Body of pancreas (tissue), 4 donors: Measurements from ENCODE around the gene SLC24A3. TPM values are rescaled to one million over a fixed set of nuclear protein-coding genes. Genes with fewer than 3 reads are reported as not detected.
A peak's percentile ranks its signal among the peaks of the same experiment; 100 is the strongest.

Source experiments
- ATAC-seq: fragments of 150-250 bp; one replicate; pipeline ENCODE4 v1.9.1; 2016
- DNase-seq, 4 donors: peaks; one replicate each; pipeline ENCODE4 v3.0.0-alpha.2; 2019
- H3K27ac ChIP-seq, 4 donors: fragments of 200-600 bp; sonication (generic); 1 replicate in 3 of 4; 2 replicates in 1 of 4; pipeline versions ENCODE4 v1.5.1 to v1.6.1; 2016 to 2019; ENCODE audit warnings: mild to moderate bottlenecking in 1 of 4, mixed read lengths in 1 of 4, moderate library complexity in 1 of 4
- H3K27me3 ChIP-seq, 2 donors: fragments of 200-600 bp; sonication (generic); one replicate each; pipeline ENCODE4 v1.6.0; 2016; ENCODE audit warnings: mild to moderate bottlenecking in 1 of 2
- H3K36me3 ChIP-seq, 2 donors: fragments of 200-600 bp; sonication (generic); replicated peaks in 1 of 2; 2 replicates each; pipeline ENCODE4 v1.5.1; 2016; ENCODE audit warnings: low read depth in 2 of 2; ENCODE audit not compliant: insufficient read depth in 1 of 2
- H3K4me1 ChIP-seq: fragments of 200-600 bp; sonication (generic); one replicate; pipeline ENCODE4 v1.6.0; 2016
- H3K4me3 ChIP-seq, 2 donors: fragments of 200-600 bp; sonication (generic); 1 replicate in 1 of 2; 2 replicates in 1 of 2; pipeline ENCODE4 v1.5.1; 2016 to 2019
- H3K9me3 ChIP-seq, 3 donors: fragments of 200-600 bp; sonication (generic); 1 replicate in 2 of 3; 2 replicates in 1 of 3; pipeline ENCODE4 v1.5.1; 2016
- CTCF ChIP-seq, 7 experiments: fragments of 450-650 bp in 4 of 7; fragments of 200-600 bp in 3 of 7; sonication (generic) in 3 of 7; IDR thresholded peaks; one replicate each; pipeline ENCODE4 v1.5.1; 2016 to 2019; ENCODE audit warnings: antibody characterized with exemption in 7 of 7
- POLR2A ChIP-seq, 3 donors: fragments of 450-650 bp; IDR thresholded peaks; one replicate each; pipeline ENCODE4 v1.6.1; 2016; ENCODE audit warnings: antibody characterized with exemption in 3 of 3, mild to moderate bottlenecking in 2 of 3
- WGBS, 2 donors: methylation state at CpG; one replicate each; pipeline ENCODE4 v1.1.5; 2017; 5-methylcytosine and 5-hydroxymethylcytosine counted together
- intact Hi-C: fragments of 100-400 bp; cut with DNase I; formaldehyde crosslinking; loops from one replicate; pipeline ENCODE4 v1.15.1; 2023
- total RNA-seq, 2 donors: library from RNA; depleted of rRNA; stranded (reverse); fragments of >200 nt; gene quantifications; one replicate each; pipeline ENCODE4 v1.1.0, GENCODE V29; 2016

The SLC24A3 gene
- total RNA-seq, 2 donors from 2014 or later = 0.66 to 1.0 TPM

DNA sequence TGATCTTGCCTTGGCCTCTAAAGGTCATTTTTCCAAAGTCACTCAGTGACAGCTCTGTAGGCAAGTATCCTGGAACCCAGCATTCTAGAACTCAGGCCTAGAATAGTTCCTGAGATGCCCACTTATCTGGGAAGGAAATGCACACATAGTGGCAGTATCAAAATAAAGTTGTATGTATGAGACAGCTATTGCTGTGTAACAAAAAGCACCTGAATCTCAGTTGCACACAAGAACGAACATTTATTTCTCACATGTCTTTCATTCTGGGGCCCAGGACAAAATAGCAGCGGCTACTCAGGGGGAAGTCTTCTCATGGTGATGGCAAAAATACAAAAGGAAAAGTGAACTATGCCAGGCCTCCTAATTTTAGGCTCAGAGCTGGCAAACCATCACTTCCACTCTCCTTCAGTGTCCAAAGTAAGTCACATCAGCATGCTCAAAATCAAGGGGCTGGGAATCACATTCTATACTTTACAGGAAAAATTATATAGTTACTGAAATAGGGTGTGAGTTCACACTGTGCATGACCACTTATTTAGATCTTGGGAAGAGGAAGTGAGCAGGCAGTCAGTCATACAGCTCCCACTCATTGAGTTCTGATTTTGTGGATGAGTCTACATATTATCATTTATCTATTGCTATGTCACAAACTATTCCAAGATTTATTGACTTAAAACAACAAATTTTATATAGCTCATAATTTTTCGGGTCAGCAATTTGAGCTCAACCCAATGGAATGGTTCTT lies 412.0 kb downstream of the SLC24A3 start:
- Histone ChIP-seq H3K36me3 (no peaks in the 10 kb centered on the region), H3K4me1 (peaks cover 12% of the 10 kb centered on the region), H3K27me3 (no peaks in the 10 kb centered on the region), H3K27ac (no peak overlapping the region), H3K9me3 (no peaks in the 10 kb centered on the region), H3K4me3 (no peak overlapping the region)
- WGBS, 2 donors = 78 to 89% methylated on average over 3 of the region's 3 CpGs
- DNase-seq (no peak), ATAC-seq (no peak)
- no peak for TF ChIP-seq POLR2A (IDR thresholded peaks at IDR 0.05)
- TF ChIP-seq CTCF (IDR thresholded peaks at IDR 0.05) = no peak
- intact Hi-C loops = no loop called here

DNA sequence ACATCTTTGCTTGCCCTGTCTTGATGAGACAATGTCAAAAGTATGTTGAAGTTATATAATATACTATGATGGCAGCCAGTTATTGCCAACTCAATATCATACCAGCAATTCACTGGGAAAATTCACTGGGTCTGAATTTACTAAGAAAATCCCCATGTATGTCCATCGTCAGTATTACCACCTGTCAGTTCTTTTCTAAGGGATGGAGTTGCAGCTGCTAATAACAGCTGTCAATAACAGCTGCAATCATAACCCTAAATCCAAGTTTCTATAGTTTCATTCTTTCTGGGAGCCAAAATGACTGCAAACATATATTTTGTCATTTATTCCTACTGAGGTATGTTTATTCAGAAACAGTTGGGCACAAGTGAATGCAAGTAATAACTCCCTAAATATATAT lies 413.0 kb downstream of the SLC24A3 start:
- Histone ChIP-seq H3K4me1 (peaks cover 2% of the 10 kb centered on the region), H3K27me3 (no peaks in the 10 kb centered on the region), H3K36me3 (no peaks in the 10 kb centered on the region), H3K9me3 (no peaks in the 10 kb centered on the region), H3K27ac (no peak overlapping the region), H3K4me3 (no peak overlapping the region)
- intact Hi-C loops = no loop called here
- ATAC-seq (no peak), DNase-seq (no peak)
- TF ChIP-seq CTCF (IDR thresholded peaks at IDR 0.05) = no peak
- TF ChIP-seq POLR2A (IDR thresholded peaks at IDR 0.05) = no peak
- WGBS, 2 donors = 57 to 78% methylated on average over 1 of the region's 1 CpG

GRCh38 chr20:19626896-19627295 lies 414.5 kb downstream of the SLC24A3 start:
- TF ChIP-seq CTCF (IDR thresholded peaks at IDR 0.05) = no peak
- no peak for TF ChIP-seq POLR2A (IDR thresholded peaks at IDR 0.05)
- intact Hi-C loops = no loop called here
- Histone ChIP-seq H3K4me3 (no peak overlapping the region), H3K36me3 (no peaks in the 10 kb centered on the region), H3K27ac (no peak overlapping the region), H3K27me3 (no peaks in the 10 kb centered on the region), H3K9me3 (no peaks in the 10 kb centered on the region), H3K4me1 (no peaks in the 10 kb centered on the region)
- DNase-seq (no peak), ATAC-seq (no peak)
- WGBS, 2 donors = 72 to 80% methylated on average over 5 of the region's 5 CpGs

GRCh38 chr20:19628570-19629134 lies 416.2 kb downstream of the SLC24A3 start:
- 37 to 45% methylated on average over 2 of the region's 2 CpGs for WGBS, 2 donors
- TF ChIP-seq CTCF (IDR thresholded peaks at IDR 0.05) (peak; percentile 55 to 80 (median 65)), POLR2A (IDR thresholded peaks at IDR 0.05) (no peak)
- DNase-seq (peak; percentile 67 to 80 (median 72)), ATAC-seq (peak; percentile 66)
- H3K27me3 ChIP-seq = no peaks in the 10 kb centered on the region
- no peaks in the 10 kb centered on the region for H3K9me3 ChIP-seq
- no peak overlapping the region for H3K27ac ChIP-seq
- no peaks in the 10 kb centered on the region for H3K36me3 ChIP-seq
- intact Hi-C loops = no loop called here
- H3K4me1 ChIP-seq = no peaks in the 10 kb centered on the region
- no peak overlapping the region for H3K4me3 ChIP-seq

- 32 to 38% methylated on average over 5 of the region's 5 CpGs for WGBS, 2 donors
- no peak overlapping the region for H3K27ac ChIP-seq
- no peak overlapping the region for H3K4me3 ChIP-seq
- ATAC-seq (no peak), DNase-seq (peak; percentile 32 to 71 (median 43))
- TF ChIP-seq CTCF (IDR thresholded peaks at IDR 0.05) (no peak), POLR2A (IDR thresholded peaks at IDR 0.05) (no peak)
- no peaks in the 10 kb centered on the region for H3K9me3 ChIP-seq
- H3K36me3 ChIP-seq = no peaks in the 10 kb centered on the region
- intact Hi-C loops = no loop called here
- no peaks in the 10 kb centered on the region for H3K4me1 ChIP-seq
- no peaks in the 10 kb centered on the region for H3K27me3 ChIP-seq
Measured at GRCh38 chr20:19631410-19631809, 419.0 kb downstream of the SLC24A3 start.
